H9 (cell line): ENCODE results near the gene SLC35B4. TPM values are rescaled to one million over a fixed set of nuclear protein-coding genes. Genes with fewer than 3 reads are reported as not detected.

Experiments used
- DNase-seq: peaks from one replicate; pipeline ENCODE4 v3.0.0-alpha.2; 2017
- H2AFZ ChIP-seq: one replicate; pipeline ENCODE4 v1.6.1; 2013; ENCODE audit warnings: mild to moderate bottlenecking, low read length, control low read depth, moderate library complexity
- H2AK5ac ChIP-seq: 2 replicates; pipeline ENCODE4 v1.6.1; 2013; ENCODE audit warnings: low read length, control low read depth, mixed read lengths; ENCODE audit not compliant: insufficient read length
- H2BK120ac ChIP-seq: one replicate; pipeline ENCODE4 v1.6.1; 2013; ENCODE audit warnings: low read depth, mild to moderate bottlenecking, low read length, control low read depth, inconsistent platforms; ENCODE audit not compliant: poor library complexity, severe bottlenecking
- H2BK12ac ChIP-seq: 2 replicates; pipeline ENCODE4 v1.6.1; 2013; ENCODE audit warnings: low read length, control low read depth, mixed read lengths, low read depth; ENCODE audit not compliant: insufficient read length
- H2BK15ac ChIP-seq: 2 replicates; pipeline ENCODE4 v1.6.1; 2013; ENCODE audit warnings: low read depth, low read length, control low read depth
- H2BK20ac ChIP-seq: one replicate; pipeline ENCODE4 v1.6.1; 2013; ENCODE audit warnings: low read depth, mild to moderate bottlenecking, low read length, control low read depth, inconsistent platforms; ENCODE audit not compliant: poor library complexity, severe bottlenecking
- H2BK5ac ChIP-seq: 2 replicates; pipeline ENCODE4 v1.6.1; 2013; ENCODE audit warnings: low read length, control low read depth, mixed read lengths; ENCODE audit not compliant: insufficient read length
- H3K14ac ChIP-seq: 2 replicates; pipeline ENCODE4 v1.6.1; 2013; ENCODE audit warnings: low read length, control low read depth; ENCODE audit not compliant: insufficient read depth
- H3K18ac ChIP-seq: 2 replicates; pipeline ENCODE4 v1.6.1; 2013; ENCODE audit warnings: low read depth, mild to moderate bottlenecking, mixed read lengths, low read length, control low read depth; ENCODE audit not compliant: insufficient read length
- H3K23ac ChIP-seq: 2 replicates; pipeline ENCODE4 v1.6.1; 2013; ENCODE audit warnings: low read length, control low read depth, mixed read lengths, low read depth; ENCODE audit not compliant: insufficient read length
- H3K23me2 ChIP-seq: 2 replicates; pipeline ENCODE4 v1.6.1; 2013; ENCODE audit warnings: low read depth, mild to moderate bottlenecking, mixed read lengths, low read length, control low read depth; ENCODE audit not compliant: insufficient read length, poor library complexity, severe bottlenecking
- H3K27ac ChIP-seq: 2 replicates; pipeline ENCODE4 v1.5.1; 2013; ENCODE audit warnings: low read length, control low read depth, mixed read lengths, low read depth; ENCODE audit not compliant: insufficient read length
- H3K27me3 ChIP-seq: 2 replicates; pipeline ENCODE4 v1.6.1; 2013; ENCODE audit warnings: low read length, control low read depth, inconsistent platforms; ENCODE audit not compliant: insufficient read depth
- H3K4ac ChIP-seq: 2 replicates; pipeline ENCODE4 v1.6.1; 2013; ENCODE audit warnings: low read depth, mild to moderate bottlenecking, control low read depth, inconsistent platforms, low read length, moderate library complexity
- H3K4me1 ChIP-seq: 2 replicates; pipeline ENCODE4 v1.6.1; 2013; ENCODE audit warnings: low read length, control low read depth, inconsistent platforms; ENCODE audit not compliant: insufficient read depth
- H3K4me2 ChIP-seq: 2 replicates; pipeline ENCODE4 v1.6.1; 2013; ENCODE audit warnings: low read length, control low read depth, mixed read lengths; ENCODE audit not compliant: insufficient read length, insufficient read depth
- H3K56ac ChIP-seq: 2 replicates; pipeline ENCODE4 v1.6.1; 2013; ENCODE audit warnings: low read depth, mild to moderate bottlenecking, mixed read lengths, low read length, control low read depth; ENCODE audit not compliant: insufficient read length
- H3K79me1 ChIP-seq: 2 replicates; pipeline ENCODE4 v1.6.1; 2013; ENCODE audit warnings: low read depth, mild to moderate bottlenecking, moderate library complexity, low read length, control low read depth, inconsistent platforms; ENCODE audit not compliant: insufficient read depth, poor library complexity, severe bottlenecking
- H3K79me2 ChIP-seq: 2 replicates; pipeline ENCODE4 v1.6.1; 2013; ENCODE audit warnings: low read length, control low read depth, inconsistent platforms; ENCODE audit not compliant: insufficient read depth
- H3K9ac ChIP-seq: 2 replicates; pipeline ENCODE4 v1.6.1; 2013; ENCODE audit warnings: low read length, control low read depth, mixed read lengths; ENCODE audit not compliant: insufficient read length; ENCODE audit errors: extremely low read depth
- H3K9me3 ChIP-seq: one replicate; pipeline ENCODE4 v1.6.1; 2013; ENCODE audit warnings: low read depth, low read length, inconsistent platforms; ENCODE audit not compliant: control insufficient read depth
- H3T11ph ChIP-seq: one replicate; pipeline ENCODE4 v1.6.1; 2013; ENCODE audit warnings: mild to moderate bottlenecking, low read length, control low read depth, inconsistent platforms
- H4K20me1 ChIP-seq: one replicate; pipeline ENCODE4 v1.6.1; 2013; ENCODE audit not compliant: control insufficient read depth, insufficient read length, insufficient read depth
- H4K5ac ChIP-seq: 2 replicates; pipeline ENCODE4 v1.6.1; 2013; ENCODE audit warnings: low read depth, mild to moderate bottlenecking, mixed read lengths, low read length, control low read depth; ENCODE audit not compliant: insufficient read length
- H4K8ac ChIP-seq: replicated peaks from 2 replicates; pipeline ENCODE4 v1.6.1; 2013; ENCODE audit warnings: low read length, control low read depth, mixed read lengths, low read depth; ENCODE audit not compliant: insufficient read length
- H4K91ac ChIP-seq: 2 replicates; pipeline ENCODE4 v1.6.1; 2013; ENCODE audit warnings: low read depth, mild to moderate bottlenecking, moderate library complexity, mixed read lengths, low read length, control low read depth; ENCODE audit not compliant: insufficient read length
- H3K27ac Mint-ChIP-seq, 3 experiments: 2 replicates in 2 of 3; 3 replicates in 1 of 3; pipeline ENCODE4 v1.8.0; 2020 to 2021; ENCODE audit warnings: mixed read lengths in 3 of 3, mild to moderate bottlenecking in 1 of 3, moderate library complexity in 1 of 3
- H3K27me3 Mint-ChIP-seq: 2 replicates; pipeline ENCODE4 v1.8.0; 2021; ENCODE audit warnings: low read depth, mild to moderate bottlenecking, moderate library complexity, mixed read lengths
- H3K36me3 Mint-ChIP-seq, 3 experiments: 2 replicates in 2 of 3; 3 replicates in 1 of 3; pipeline ENCODE4 v1.8.0; 2020 to 2021; ENCODE audit warnings: low read depth in 3 of 3, mixed read lengths in 3 of 3; ENCODE audit not compliant: insufficient read depth in 1 of 3
- H3K4me1 Mint-ChIP-seq, 2 experiments: 2 replicates each; pipeline ENCODE4 v1.8.0; 2020; ENCODE audit warnings: mixed read lengths in 2 of 2
- H3K4me3 Mint-ChIP-seq, 2 experiments: 2 replicates in 1 of 2; 3 replicates in 1 of 2; pipeline ENCODE4 v1.8.0; 2020 to 2021; ENCODE audit warnings: mild to moderate bottlenecking in 2 of 2, mixed read lengths in 2 of 2, moderate library complexity in 1 of 2
- H3K9me3 Mint-ChIP-seq, 2 experiments: 2 replicates in 1 of 2; 3 replicates in 1 of 2; pipeline ENCODE4 v1.8.0; 2020; ENCODE audit warnings: mild to moderate bottlenecking in 2 of 2, mixed read lengths in 2 of 2, moderate library complexity in 1 of 2
- WGBS: extraction: QIAGEN DNeasy Blood & Tissue Kit; methylation state at CpG from one replicate; pipeline ENCODE4 v1.1.7; 2013; ENCODE audit warnings: missing lambda C conversion rate, low lambda C conversion rate, mixed read lengths; ENCODE audit not compliant: insufficient read length; ENCODE audit errors: extremely low coverage; 5-methylcytosine and 5-hydroxymethylcytosine counted together
- total RNA-seq: library from RNA; stranded (reverse); gene quantifications from 2 replicates; pipeline ENCODE4 v1.2.1, GENCODE V29; 2021
- TF ChIP-seq, protein P1 (sequence below): fragments of 200-600 bp; sonication (generic); conservative IDR thresholded peaks from 3 replicates; pipeline ENCODE4 v1.8.0; 2021; ENCODE audit warnings: antibody characterized with exemption, mild to moderate bottlenecking

Gene SLC35B4
- total RNA-seq, 1 experiment from 2014 or later, result 33.4 TPM

DNA sequence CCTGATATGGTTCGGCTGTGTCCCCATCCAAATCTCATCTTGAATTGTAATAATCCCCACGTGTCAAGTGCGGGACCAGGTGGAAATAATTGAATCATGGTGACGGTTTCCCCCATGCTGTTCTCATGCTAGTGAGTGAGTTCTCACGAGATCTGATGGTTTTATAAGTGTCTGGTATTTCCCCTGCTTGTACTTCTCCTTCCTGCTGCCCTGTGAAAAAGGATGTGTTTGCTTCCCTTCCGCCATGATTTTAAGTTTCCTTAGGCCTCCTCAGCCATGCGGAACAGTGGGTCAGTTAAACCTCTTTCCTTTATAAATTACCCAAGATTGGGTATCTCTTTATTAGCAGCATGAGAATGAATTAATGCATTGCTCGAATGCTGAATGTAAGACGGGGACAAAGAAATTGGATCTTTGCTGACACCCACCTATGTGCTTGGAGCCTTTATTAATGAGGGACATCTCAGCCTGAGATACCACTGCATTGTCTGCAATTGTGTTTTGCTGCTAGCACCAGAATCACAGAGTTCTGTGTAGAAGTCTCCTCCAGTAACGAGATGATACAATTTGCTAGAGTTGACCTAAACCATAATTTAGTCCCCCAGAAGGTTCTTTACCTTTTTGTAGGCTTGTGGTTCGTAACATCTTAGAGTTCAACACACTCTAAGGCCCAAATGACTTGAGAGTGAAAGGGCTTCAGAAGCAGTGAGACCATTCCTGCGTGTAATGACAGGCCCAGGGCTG, 28.6 kb downstream of the SLC35B4 start:
- no peak overlapping the region for H3K4ac ChIP-seq
- H3K4me1 ChIP-seq, result no peaks in the 10 kb centered on the region
- no CpG with 5 or more reads among the region's 12 CpGs for WGBS
- no peaks in the 10 kb centered on the region for H3K79me1 ChIP-seq
- H2AFZ ChIP-seq, result no peak overlapping the region
- Mint-ChIP-seq H3K4me3 (no peak overlapping the region), H3K4me1 (peaks cover 9 to 11% of the 10 kb centered on the region in 2 experiments; a peak in 3 of 4 replicates), H3K36me3 (0 out of 7 replicates have a peak, but pooled peaks cover 0 to 3% (median 0%) of the 10 kb centered on the region in 3 experiments), H3K27me3 (no peaks in the 10 kb centered on the region), H3K9me3 (no peaks in the 10 kb centered on the region), H3K27ac (no peak overlapping the region)
- no peak overlapping the region for H3K4me2 ChIP-seq
- H3K79me2 ChIP-seq, result no peaks in the 10 kb centered on the region
- H3T11ph ChIP-seq, result no peak overlapping the region
- H3K18ac ChIP-seq, result no peak overlapping the region
- H4K8ac ChIP-seq, result no peak overlapping the region
- H2BK12ac ChIP-seq, result no peak overlapping the region
- no peak overlapping the region for H3K14ac ChIP-seq
- H4K5ac ChIP-seq, result no peak overlapping the region
- H2BK15ac ChIP-seq, result no peak overlapping the region
- no peak overlapping the region for H3K23ac ChIP-seq
- no peaks in the 10 kb centered on the region for H3K9me3 ChIP-seq
- no peak overlapping the region for H3K27ac ChIP-seq
- H2AK5ac ChIP-seq, result no peak overlapping the region
- H2BK5ac ChIP-seq, result no peak overlapping the region
- H3K27me3 ChIP-seq, result no peaks in the 10 kb centered on the region
- H4K91ac ChIP-seq, result no peak overlapping the region
- no peak overlapping the region for H2BK120ac ChIP-seq
- no peaks in the 10 kb centered on the region for H3K23me2 ChIP-seq
- DNase-seq, result no peak
- H4K20me1 ChIP-seq, result no peaks in the 10 kb centered on the region
- TF ChIP-seq, protein P1, sequence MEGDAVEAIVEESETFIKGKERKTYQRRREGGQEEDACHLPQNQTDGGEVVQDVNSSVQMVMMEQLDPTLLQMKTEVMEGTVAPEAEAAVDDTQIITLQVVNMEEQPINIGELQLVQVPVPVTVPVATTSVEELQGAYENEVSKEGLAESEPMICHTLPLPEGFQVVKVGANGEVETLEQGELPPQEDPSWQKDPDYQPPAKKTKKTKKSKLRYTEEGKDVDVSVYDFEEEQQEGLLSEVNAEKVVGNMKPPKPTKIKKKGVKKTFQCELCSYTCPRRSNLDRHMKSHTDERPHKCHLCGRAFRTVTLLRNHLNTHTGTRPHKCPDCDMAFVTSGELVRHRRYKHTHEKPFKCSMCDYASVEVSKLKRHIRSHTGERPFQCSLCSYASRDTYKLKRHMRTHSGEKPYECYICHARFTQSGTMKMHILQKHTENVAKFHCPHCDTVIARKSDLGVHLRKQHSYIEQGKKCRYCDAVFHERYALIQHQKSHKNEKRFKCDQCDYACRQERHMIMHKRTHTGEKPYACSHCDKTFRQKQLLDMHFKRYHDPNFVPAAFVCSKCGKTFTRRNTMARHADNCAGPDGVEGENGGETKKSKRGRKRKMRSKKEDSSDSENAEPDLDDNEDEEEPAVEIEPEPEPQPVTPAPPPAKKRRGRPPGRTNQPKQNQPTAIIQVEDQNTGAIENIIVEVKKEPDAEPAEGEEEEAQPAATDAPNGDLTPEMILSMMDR, result no peak
- no peak overlapping the region for H3K56ac ChIP-seq
- no peak overlapping the region for H3K9ac ChIP-seq
- no peak overlapping the region for H2BK20ac ChIP-seq
